ENCODE measurements around the gene GUCD1. TPM values are rescaled to one million over a fixed set of nuclear protein-coding genes. Genes with fewer than 3 reads are reported as not detected.
A peak's percentile ranks its signal among the peaks of the same experiment; 100 is the strongest.
"Not testable (repeated sequence)": the region's sequence is repeated elsewhere in the genome, so short reads cannot be mapped to it uniquely, and the experiment has no call there.

GUCD1 gene
- total and polyA plus RNA-seq, 2 of the 13 experiments (the other 11 are each of a cell fraction or from before 2014, with no cell fraction given), result 128 to 245 TPM

DNA sequence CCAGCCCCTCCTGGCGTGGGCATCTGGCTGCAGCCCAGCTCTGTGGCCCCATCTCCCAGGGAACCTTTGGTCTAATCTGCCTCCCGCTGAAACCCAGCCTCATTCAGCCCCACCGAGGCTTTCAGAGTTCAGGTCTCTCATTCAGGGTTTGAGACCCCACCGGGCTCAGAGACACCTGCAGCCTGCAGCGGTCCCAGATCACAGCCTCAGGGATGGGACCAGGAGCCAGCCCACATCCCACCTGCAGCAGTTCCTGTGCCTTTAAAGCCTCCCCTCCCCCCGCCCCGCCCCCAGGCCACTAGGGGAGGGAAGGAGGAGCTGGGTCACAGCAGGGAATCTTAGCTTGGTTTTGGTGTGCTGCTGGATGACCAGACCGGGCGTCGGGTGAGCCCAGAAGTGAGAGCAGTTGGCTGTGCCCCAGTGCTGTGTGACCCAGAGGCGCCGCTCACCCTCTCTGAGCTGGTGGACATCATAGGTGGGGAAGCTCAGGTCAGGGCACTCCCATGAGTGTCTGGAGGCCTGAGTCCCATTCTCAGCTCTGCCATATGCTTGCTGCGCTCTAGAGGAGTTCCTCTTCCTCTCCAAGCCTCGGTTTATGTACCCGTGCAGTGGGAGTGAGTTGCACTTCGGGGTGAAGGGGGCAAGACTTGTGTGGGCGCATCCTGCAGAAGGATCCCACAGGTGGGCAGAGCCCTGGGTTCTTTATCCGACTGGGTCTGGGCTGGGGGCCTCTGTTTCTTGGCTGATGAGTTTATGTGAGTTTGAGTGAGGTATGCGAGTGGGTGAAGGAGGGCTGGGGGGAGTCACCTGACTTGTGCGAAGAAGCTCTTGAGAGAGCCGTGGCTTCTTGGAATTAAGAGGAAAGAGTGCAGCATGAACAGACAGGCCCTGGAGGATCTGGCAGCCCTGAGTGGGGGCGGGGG, 48.2 kb upstream of the GUCD1 start, which contains the start of gene GGT1:
Gene GGT1 (plus strand): TSS at position 347 of the 923 bp plus-strand sequence. CDS start 7,889 bp downstream, outside the sequence.
- Histone ChIP-seq H3K4me3 (replicated peaks in 1 of 3; ENCODE audit: insufficient read depth in 1 of 3, low read depth in 2 of 3, low read length in 3 of 3) (peak within 1 kb of the TSS; percentile 52 to 80 (median 68); a peak in 5 of 6 replicates), H3K4me2 (ENCODE audit: low read depth, low read length) (peak within 1 kb of the TSS; percentile 78), H3K27ac (ENCODE audit: extremely low read length, insufficient read depth, low read length) (peak within 1 kb of the TSS; percentile 82), H3K4me1 (ENCODE audit: insufficient read depth, low read length) (peaks cover 40% of the 10 kb centered on the region), H2AFZ (ENCODE audit: low read length) (peak within 1 kb of the TSS; percentile 54), H3K9ac (ENCODE audit: insufficient read depth, low read depth, low read length) (peak within 1 kb of the TSS; percentile 64)
- CTCF ChIA-PET (ENCODE audit: low intra/inter-chr PET ratio, low total read pairs); in situ Hi-C loops (cut with HindIII; ENCODE audit: extremely low pct_ligation_motif_present, low pct_unique_long_range_greater_than_20kb); H3K79me2 ChIP-seq (ENCODE audit: insufficient read depth, low read length); DNase-seq (ENCODE audit: low spot score); H3K36me3 ChIP-seq (replicated peaks in 1 of 2; ENCODE audit: control insufficient read depth in 1 of 2, insufficient read depth in 2 of 2, low read length in 2 of 2); H4K20me1 ChIP-seq (ENCODE audit: insufficient read depth, low read length); FAIRE-seq; H3K9me3 ChIP-seq (ENCODE audit: low read length); H3K27me3 ChIP-seq (ENCODE audit: control insufficient read depth in 1 of 2, insufficient read depth in 2 of 2, low read length in 2 of 2): not testable (repeated sequence)
- peak; percentile 19 for ATAC-seq
- 0% methylated on average over 10 of the region's 22 CpGs for WGBS (ENCODE audit: low lambda C conversion rate)
- BruUV-seq (replicated peaks), result TSS peak; percentile 72
- POLR2A ChIA-PET, result interaction anchor here (0.7 to 4.1 kb wide), 10 partner anchors 9 to 252 kb away, joined by 3 to 76 read pairs (median 4); partner anchors contain the start of genes GUCD1 and LRRC75B
- intact Hi-C loops (cut with micrococcal nuclease; ENCODE audit: unreplicated experiment), result loop anchor here (2.0 kb wide), 1 partner anchor 52 kb away; no protein-coding TSS in a partner anchor
- TF ChIP-seq ZFP36 (IDR thresholded peaks at IDR 0.05; ENCODE audit: borderline replicate concordance, low read depth, low read length, partially characterized antibody), result peak; percentile 51
- TF ChIP-seq ZMAT3 (CRISPR knock-in tag; conservative IDR thresholded peaks at IDR 0.05), result 0 out of 2 replicates have a peak, but pooled peaks have one; percentile 16
- peak; percentile 86; the same call in 1 of the 2 replicates for TF ChIP-seq ADNP (CRISPR knock-in tag; IDR thresholded peaks at IDR 0.05)
- TF ChIP-seq ZBTB7A (CRISPR knock-in tag; IDR thresholded peaks at IDR 0.05), result 0 out of 2 replicates have a peak, but pooled peaks have one; percentile 18
- 0 out of 2 replicates have a peak, but pooled peaks have one; percentile 35 for TF ChIP-seq ZNF292 (CRISPR knock-in tag; IDR thresholded peaks at IDR 0.05; ENCODE audit: borderline replicate concordance, low read depth)
- 0 out of 2 replicates have a peak, but pooled peaks have one; percentile 18 for TF ChIP-seq RXRA (CRISPR knock-in tag; IDR thresholded peaks at IDR 0.05)
- peak; percentile 27; the same call in 1 of the 2 replicates for TF ChIP-seq ZNF281 (CRISPR knock-in tag; IDR thresholded peaks at IDR 0.05; ENCODE audit: borderline replicate concordance)
- TF ChIP-seq SAP130 (CRISPR knock-in tag; IDR thresholded peaks at IDR 0.05; ENCODE audit: low read depth), result 0 out of 2 replicates have a peak, but pooled peaks have one; percentile 19
- peak; percentile 98 for TF ChIP-seq ZMYM3 (CRISPR knock-in tag; IDR thresholded peaks at IDR 0.05)
- TF ChIP-seq KDM1A (CRISPR knock-in tag; IDR thresholded peaks at IDR 0.05), result peak; percentile 66; the same call in 1 of the 2 replicates
- peak; percentile 20 to 51; a peak in 3 of 4 replicates for TF ChIP-seq POLR2A (IDR thresholded peaks at IDR 0.05; ENCODE audit: insufficient read depth in 1 of 2, low read depth in 2 of 2, low read length in 2 of 2)
- TF ChIP-seq, protein P1, sequence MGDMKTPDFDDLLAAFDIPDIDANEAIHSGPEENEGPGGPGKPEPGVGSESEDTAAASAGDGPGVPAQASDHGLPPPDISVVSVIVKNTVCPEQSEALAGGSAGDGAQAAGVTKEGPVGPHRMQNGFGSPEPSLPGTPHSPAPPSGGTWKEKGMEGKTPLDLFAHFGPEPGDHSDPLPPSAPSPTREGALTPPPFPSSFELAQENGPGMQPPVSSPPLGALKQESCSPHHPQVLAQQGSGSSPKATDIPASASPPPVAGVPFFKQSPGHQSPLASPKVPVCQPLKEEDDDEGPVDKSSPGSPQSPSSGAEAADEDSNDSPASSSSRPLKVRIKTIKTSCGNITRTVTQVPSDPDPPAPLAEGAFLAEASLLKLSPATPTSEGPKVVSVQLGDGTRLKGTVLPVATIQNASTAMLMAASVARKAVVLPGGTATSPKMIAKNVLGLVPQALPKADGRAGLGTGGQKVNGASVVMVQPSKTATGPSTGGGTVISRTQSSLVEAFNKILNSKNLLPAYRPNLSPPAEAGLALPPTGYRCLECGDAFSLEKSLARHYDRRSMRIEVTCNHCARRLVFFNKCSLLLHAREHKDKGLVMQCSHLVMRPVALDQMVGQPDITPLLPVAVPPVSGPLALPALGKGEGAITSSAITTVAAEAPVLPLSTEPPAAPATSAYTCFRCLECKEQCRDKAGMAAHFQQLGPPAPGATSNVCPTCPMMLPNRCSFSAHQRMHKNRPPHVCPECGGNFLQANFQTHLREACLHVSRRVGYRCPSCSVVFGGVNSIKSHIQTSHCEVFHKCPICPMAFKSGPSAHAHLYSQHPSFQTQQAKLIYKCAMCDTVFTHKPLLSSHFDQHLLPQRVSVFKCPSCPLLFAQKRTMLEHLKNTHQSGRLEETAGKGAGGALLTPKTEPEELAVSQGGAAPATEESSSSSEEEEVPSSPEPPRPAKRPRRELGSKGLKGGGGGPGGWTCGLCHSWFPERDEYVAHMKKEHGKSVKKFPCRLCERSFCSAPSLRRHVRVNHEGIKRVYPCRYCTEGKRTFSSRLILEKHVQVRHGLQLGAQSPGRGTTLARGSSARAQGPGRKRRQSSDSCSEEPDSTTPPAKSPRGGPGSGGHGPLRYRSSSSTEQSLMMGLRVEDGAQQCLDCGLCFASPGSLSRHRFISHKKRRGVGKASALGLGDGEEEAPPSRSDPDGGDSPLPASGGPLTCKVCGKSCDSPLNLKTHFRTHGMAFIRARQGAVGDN (CRISPR knock-in tag; IDR thresholded peaks at IDR 0.05), result peak; percentile 20; the same call in 1 of the 2 replicates
- TF ChIP-seq SALL1 (CRISPR knock-in tag; IDR thresholded peaks at IDR 0.05), result peak; percentile 38; the same call in 1 of the 2 replicates
- TF ChIP-seq HOXA3 (CRISPR knock-in tag; IDR thresholded peaks at IDR 0.05), result 0 out of 2 replicates have a peak, but pooled peaks have one; percentile 12
- 0 out of 2 replicates have a peak, but pooled peaks have one; percentile 6 for TF ChIP-seq MYC (CRISPR knock-in tag; IDR thresholded peaks at IDR 0.05; ENCODE audit: borderline replicate concordance)
- TF ChIP-seq ZNF629 (CRISPR knock-in tag; conservative IDR thresholded peaks at IDR 0.05), result peak; percentile 64
- TF ChIP-seq ZNF768 (CRISPR knock-in tag; IDR thresholded peaks at IDR 0.05), result peak; percentile 100
